ENCODE measurements around the gene AFTPH.

The AFTPH gene

DNA sequence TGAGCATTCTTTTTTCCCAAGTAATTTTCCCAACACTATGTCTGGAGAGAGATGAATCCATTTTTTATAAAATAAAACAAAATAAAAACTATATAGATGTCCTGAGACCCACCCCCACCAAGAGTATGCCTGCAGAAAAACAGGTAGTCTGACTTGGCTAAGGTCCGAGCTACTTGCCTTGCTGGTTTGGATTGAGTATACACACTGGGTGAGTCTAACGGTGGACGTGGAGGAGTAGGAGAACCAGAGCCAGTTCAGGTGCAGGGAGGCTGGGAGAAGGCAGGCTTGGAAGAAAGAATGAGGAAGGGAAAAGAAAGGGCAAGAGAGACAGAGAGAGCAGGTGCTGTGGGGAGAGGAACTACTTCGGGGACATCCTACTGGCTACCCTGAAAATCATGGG lies 21.3 kb upstream of the AFTPH start:
- Histone ChIP-seq H3K36me3 (ENCODE audit: low read depth) (no peaks in the 10 kb centered on the region), H3K4me1 (ENCODE audit: insufficient read depth, poor library complexity, severe bottlenecking) (no peaks in the 10 kb centered on the region), H3K27me3 (ENCODE audit: insufficient read depth, poor library complexity, severe bottlenecking) (no peaks in the 10 kb centered on the region), H3K4me3 (ENCODE audit: severe bottlenecking) (no peak overlapping the region), H3K27ac (ENCODE audit: poor library complexity, severe bottlenecking) (no peak overlapping the region), H3K9me3 (ENCODE audit: severe bottlenecking) (no peaks in the 10 kb centered on the region)
- DNase-seq (ENCODE audit: low spot score) (no peak), ATAC-seq (ENCODE audit: low read depth) (no peak)
- TF ChIP-seq, protein P1, sequence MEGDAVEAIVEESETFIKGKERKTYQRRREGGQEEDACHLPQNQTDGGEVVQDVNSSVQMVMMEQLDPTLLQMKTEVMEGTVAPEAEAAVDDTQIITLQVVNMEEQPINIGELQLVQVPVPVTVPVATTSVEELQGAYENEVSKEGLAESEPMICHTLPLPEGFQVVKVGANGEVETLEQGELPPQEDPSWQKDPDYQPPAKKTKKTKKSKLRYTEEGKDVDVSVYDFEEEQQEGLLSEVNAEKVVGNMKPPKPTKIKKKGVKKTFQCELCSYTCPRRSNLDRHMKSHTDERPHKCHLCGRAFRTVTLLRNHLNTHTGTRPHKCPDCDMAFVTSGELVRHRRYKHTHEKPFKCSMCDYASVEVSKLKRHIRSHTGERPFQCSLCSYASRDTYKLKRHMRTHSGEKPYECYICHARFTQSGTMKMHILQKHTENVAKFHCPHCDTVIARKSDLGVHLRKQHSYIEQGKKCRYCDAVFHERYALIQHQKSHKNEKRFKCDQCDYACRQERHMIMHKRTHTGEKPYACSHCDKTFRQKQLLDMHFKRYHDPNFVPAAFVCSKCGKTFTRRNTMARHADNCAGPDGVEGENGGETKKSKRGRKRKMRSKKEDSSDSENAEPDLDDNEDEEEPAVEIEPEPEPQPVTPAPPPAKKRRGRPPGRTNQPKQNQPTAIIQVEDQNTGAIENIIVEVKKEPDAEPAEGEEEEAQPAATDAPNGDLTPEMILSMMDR (IDR thresholded peaks at IDR 0.05; ENCODE audit: poor library complexity, severe bottlenecking), result no peak

DNA sequence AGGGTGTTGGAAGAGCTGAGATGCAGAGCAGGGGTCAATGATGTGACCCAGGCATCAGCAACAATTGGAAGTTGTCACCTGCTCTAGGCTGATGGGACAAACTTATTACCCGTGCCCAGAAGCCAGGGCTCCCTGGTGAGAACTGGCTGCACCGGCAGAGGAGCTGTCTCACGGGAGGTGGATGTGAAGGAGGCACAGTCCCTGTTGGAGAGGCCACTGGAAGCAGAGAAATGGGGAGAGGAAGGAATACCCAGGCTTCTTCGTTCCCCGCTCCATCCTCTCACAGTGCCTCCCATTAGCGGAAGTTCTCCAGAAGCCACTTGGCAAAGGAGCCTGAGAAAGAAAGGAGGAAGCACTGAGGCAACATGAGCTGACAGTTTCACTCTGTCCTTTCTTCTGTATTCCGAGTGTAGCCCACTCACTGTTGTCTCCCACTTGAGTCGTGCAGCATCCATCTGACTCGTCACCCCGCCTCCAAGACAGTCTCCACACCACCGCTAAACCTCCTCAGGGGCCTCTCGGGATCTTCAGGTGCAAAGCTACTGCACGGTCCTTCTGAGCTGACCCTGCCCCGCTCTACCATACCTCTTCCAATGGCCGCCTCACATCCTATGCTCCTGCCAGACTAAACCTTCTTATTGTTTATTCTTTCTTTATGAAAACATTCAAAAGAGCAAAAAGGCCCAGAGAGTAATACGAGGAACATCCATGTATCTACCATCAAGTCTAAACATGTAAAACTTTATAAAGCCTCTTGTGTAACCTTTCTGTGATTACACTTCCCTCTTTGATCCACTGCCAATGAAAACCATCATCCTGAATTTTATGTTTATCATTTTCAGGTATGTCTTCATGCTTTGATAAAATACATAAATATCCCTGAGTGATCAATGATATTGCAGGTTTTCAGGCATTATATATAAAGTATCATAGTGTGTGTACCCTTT lies 19.1 kb upstream of the AFTPH start:
- Histone ChIP-seq H3K27ac (ENCODE audit: poor library complexity, severe bottlenecking) (no peak overlapping the region), H3K4me3 (ENCODE audit: severe bottlenecking) (no peak overlapping the region), H3K9me3 (ENCODE audit: severe bottlenecking) (no peaks in the 10 kb centered on the region), H3K36me3 (ENCODE audit: low read depth) (no peaks in the 10 kb centered on the region), H3K4me1 (ENCODE audit: insufficient read depth, poor library complexity, severe bottlenecking) (no peaks in the 10 kb centered on the region), H3K27me3 (ENCODE audit: insufficient read depth, poor library complexity, severe bottlenecking) (no peaks in the 10 kb centered on the region)
- DNase-seq (ENCODE audit: low spot score) (no peak), ATAC-seq (ENCODE audit: low read depth) (0 out of 3 replicates have a peak, but pooled peaks have one; percentile 25)
- TF ChIP-seq, protein P1 (IDR thresholded peaks at IDR 0.05; ENCODE audit: poor library complexity, severe bottlenecking), result no peak

DNA sequence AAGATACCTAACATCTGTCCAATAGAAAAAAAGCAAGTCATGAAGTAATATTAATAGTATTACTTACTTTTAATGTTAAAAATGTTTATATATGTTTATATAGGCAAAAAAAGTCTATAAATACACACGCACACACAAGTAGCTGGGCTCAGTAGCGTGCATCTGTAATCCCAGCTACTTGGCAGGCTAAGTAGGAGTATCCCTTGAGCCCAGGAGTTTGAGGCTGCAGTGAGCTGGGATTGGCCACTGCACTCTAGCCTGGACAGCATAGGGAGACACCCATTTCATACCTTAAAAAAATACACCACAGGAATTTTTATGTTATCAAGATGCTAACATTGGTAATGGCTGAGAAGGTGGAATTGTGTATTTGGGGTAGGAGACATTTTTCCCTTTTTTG lies 17.4 kb upstream of the AFTPH start:
- no peaks in the 10 kb centered on the region for H3K9me3 ChIP-seq (ENCODE audit: severe bottlenecking)
- H3K36me3 ChIP-seq (ENCODE audit: low read depth), result no peaks in the 10 kb centered on the region
- H3K4me3 ChIP-seq (ENCODE audit: severe bottlenecking), result no peak overlapping the region
- ATAC-seq (ENCODE audit: low read depth) (no peak), DNase-seq (ENCODE audit: low spot score) (no peak)
- no peak overlapping the region for H3K27ac ChIP-seq (ENCODE audit: poor library complexity, severe bottlenecking)
- no peaks in the 10 kb centered on the region for H3K4me1 ChIP-seq (ENCODE audit: insufficient read depth, poor library complexity, severe bottlenecking)
- H3K27me3 ChIP-seq (ENCODE audit: insufficient read depth, poor library complexity, severe bottlenecking), result no peaks in the 10 kb centered on the region
- TF ChIP-seq, protein P1 (IDR thresholded peaks at IDR 0.05; ENCODE audit: poor library complexity, severe bottlenecking), result no peak

DNA sequence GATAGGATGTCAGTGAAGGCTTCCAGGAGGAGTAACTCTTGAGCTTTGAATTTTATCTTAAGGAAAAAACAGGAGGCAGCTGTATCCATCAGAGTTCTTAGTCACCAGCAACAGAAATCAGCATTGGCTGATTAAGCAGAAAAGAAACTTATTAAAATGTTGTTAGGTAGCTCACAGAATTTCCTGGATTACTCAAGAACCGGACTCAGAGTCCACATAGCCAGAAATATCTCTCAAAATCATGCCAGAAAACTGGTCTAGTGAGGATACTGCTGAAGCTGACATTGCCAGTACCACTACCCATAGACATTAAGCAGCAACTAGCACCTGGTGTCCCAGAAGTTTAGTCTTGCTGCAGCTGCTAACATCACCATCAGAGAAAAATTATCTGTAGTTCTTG lies 10.1 kb upstream of the AFTPH start:
- no peak overlapping the region for H3K27ac ChIP-seq (ENCODE audit: poor library complexity, severe bottlenecking)
- H3K27me3 ChIP-seq (ENCODE audit: insufficient read depth, poor library complexity, severe bottlenecking), result no peaks in the 10 kb centered on the region
- H3K4me1 ChIP-seq (ENCODE audit: insufficient read depth, poor library complexity, severe bottlenecking), result no peaks in the 10 kb centered on the region
- no peaks in the 10 kb centered on the region for H3K36me3 ChIP-seq (ENCODE audit: low read depth)
- no peak overlapping the region for H3K4me3 ChIP-seq (ENCODE audit: severe bottlenecking)
- DNase-seq (ENCODE audit: low spot score), result no peak
- no peak for ATAC-seq (ENCODE audit: low read depth)
- TF ChIP-seq, protein P1 (IDR thresholded peaks at IDR 0.05; ENCODE audit: poor library complexity, severe bottlenecking), result no peak
- H3K9me3 ChIP-seq (ENCODE audit: severe bottlenecking), result no peaks in the 10 kb centered on the region

DNA sequence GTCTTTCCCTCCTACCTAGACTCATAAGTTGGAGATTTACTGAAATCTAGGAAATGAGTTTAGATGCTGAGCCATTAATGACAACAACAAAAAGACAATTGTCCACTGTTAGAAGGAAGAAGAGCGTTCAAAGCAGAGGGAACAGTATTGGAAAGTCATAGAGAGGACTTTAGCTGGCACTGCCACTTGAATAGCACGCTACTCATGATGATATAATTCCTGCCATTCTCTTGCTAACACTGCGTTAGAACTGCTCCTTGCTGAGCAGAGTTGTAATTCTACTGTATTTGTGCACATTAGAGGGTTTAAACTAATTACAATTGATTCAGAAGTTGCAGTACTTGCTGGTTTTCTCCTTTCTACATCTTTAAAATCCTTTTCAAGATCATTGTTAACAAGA lies 9.0 kb upstream of the AFTPH start:
- H3K27ac ChIP-seq (ENCODE audit: poor library complexity, severe bottlenecking), result no peak overlapping the region
- no peaks in the 10 kb centered on the region for H3K27me3 ChIP-seq (ENCODE audit: insufficient read depth, poor library complexity, severe bottlenecking)
- no peak for DNase-seq (ENCODE audit: low spot score)
- H3K4me1 ChIP-seq (ENCODE audit: insufficient read depth, poor library complexity, severe bottlenecking), result no peaks in the 10 kb centered on the region
- no peaks in the 10 kb centered on the region for H3K9me3 ChIP-seq (ENCODE audit: severe bottlenecking)
- H3K4me3 ChIP-seq (ENCODE audit: severe bottlenecking), result no peak overlapping the region
- TF ChIP-seq, protein P1 (IDR thresholded peaks at IDR 0.05; ENCODE audit: poor library complexity, severe bottlenecking), result no peak
- no peaks in the 10 kb centered on the region for H3K36me3 ChIP-seq (ENCODE audit: low read depth)
- ATAC-seq (ENCODE audit: low read depth), result no peak

Data from RWPE2 (cell line).